B cell (primary cell): ENCODE data around the gene SSBP3. TPM values are rescaled to one million over a fixed set of nuclear protein-coding genes. Genes with fewer than 3 reads are reported as not detected.

Experiments
- ATAC-seq: fragments of 200-7000 bp; cut with Tn5 transposase; one replicate; pipeline ENCODE4 v1.10.0; 2021; ENCODE audit warnings: low read depth, mild to moderate bottlenecking, moderate number of reproducible peaks, moderate library complexity
- CTCF ChIA-PET: fragments of 350-600 bp; sonication (Branson Sonifier 250); formaldehyde crosslinking; loops from one replicate; lab custom pipeline; 2021; ENCODE audit warnings: antibody characterized with exemption, inconsistent platforms; lab: Charles Lee
- POLR2A ChIA-PET: fragments of 350-600 bp; sonication (Branson Sonifier 250); formaldehyde crosslinking; loops from one replicate; lab custom pipeline; 2021; ENCODE audit warnings: antibody characterized with exemption; lab: Charles Lee
- DNase-seq: peaks from one replicate; pipeline ENCODE4 v3.0.0; 2013
- H2AFZ ChIP-seq: 2 replicates; pipeline ENCODE4 v1.6.1; 2012; ENCODE audit warnings: mild to moderate bottlenecking, low read depth, low read length; ENCODE audit not compliant: insufficient read depth, poor library complexity, severe bottlenecking
- H3K27ac ChIP-seq, 2 donors: 1 replicate in 1 of 2; 2 replicates in 1 of 2; pipeline ENCODE4 v1.5.1; 2012 to 2013; ENCODE audit warnings: low read length in 2 of 2, mild to moderate bottlenecking in 2 of 2, moderate library complexity in 1 of 2
- H3K27me3 ChIP-seq, 4 experiments: fragments of 200-600 bp in 1 of 4; sonication (generic) in 1 of 4; replicated peaks in 1 of 4; 1 replicate in 2 of 4; 2 replicates in 2 of 4; pipeline versions ENCODE4 v1.6.1 to v1.7.0; 2013 to 2016; ENCODE audit warnings: low read length in 3 of 4, mild to moderate bottlenecking in 2 of 4, mixed read lengths in 1 of 4, moderate library complexity in 1 of 4; ENCODE audit not compliant: insufficient read depth in 4 of 4, control insufficient read depth in 3 of 4; ENCODE audit errors: control extremely low read depth in 1 of 4
- H3K36me3 ChIP-seq, 2 experiments: replicated peaks in 1 of 2; 1 replicate in 1 of 2; 2 replicates in 1 of 2; pipeline versions ENCODE4 v1.6.1 to v1.7.1; 2013; ENCODE audit warnings: low read length in 1 of 2; ENCODE audit not compliant: insufficient read depth in 2 of 2, control insufficient read depth in 1 of 2; ENCODE audit errors: control extremely low read depth in 1 of 2, extremely low read depth in 1 of 2
- H3K4me1 ChIP-seq, 2 donors: fragments of 200-600 bp in 1 of 2; sonication (generic) in 1 of 2; 1 replicate in 1 of 2; 2 replicates in 1 of 2; pipeline versions ENCODE4 v1.5.1 to v1.6.1; 2013 to 2017; ENCODE audit warnings: low read length in 2 of 2; ENCODE audit not compliant: control insufficient read depth in 2 of 2, insufficient read depth in 2 of 2
- H3K4me2 ChIP-seq: replicated peaks from 2 replicates; pipeline ENCODE3; 2012; ENCODE audit warnings: mild to moderate bottlenecking, low read depth, low read length; ENCODE audit not compliant: poor library complexity, severe bottlenecking
- H3K4me3 ChIP-seq, 5 experiments: fragments of 200-600 bp in 1 of 5; sonication (generic) in 1 of 5; 1 replicate in 3 of 5; 2 replicates in 2 of 5; pipeline versions ENCODE4 v1.5.1 to v1.7.0; 2011 to 2016; ENCODE audit warnings: low read length in 4 of 5, mild to moderate bottlenecking in 4 of 5, low read depth in 2 of 5, control low read depth in 1 of 5, moderate library complexity in 1 of 5; ENCODE audit not compliant: insufficient read depth in 1 of 5; ENCODE audit errors: control extremely low read depth in 1 of 5, extremely low read depth in 1 of 5
- H3K79me2 ChIP-seq: fragments of 200-600 bp; sonication (generic); one replicate; pipeline ENCODE4 v1.6.0; 2016; ENCODE audit warnings: low read length; ENCODE audit not compliant: control insufficient read depth, insufficient read depth
- H3K9ac ChIP-seq: fragments of 200-600 bp; sonication (generic); 2 replicates; pipeline ENCODE4 v1.6.1; 2017; ENCODE audit warnings: mild to moderate bottlenecking, low read length, moderate library complexity
- H3K9me3 ChIP-seq, 3 donors: one replicate each; pipeline versions ENCODE4 v1.6.1 to v1.7.1; 2013; ENCODE audit warnings: low read length in 2 of 3; ENCODE audit not compliant: control insufficient read depth in 2 of 3, insufficient read depth in 1 of 3; ENCODE audit errors: control extremely low read depth in 1 of 3
- H4K20me1 ChIP-seq: 2 replicates; pipeline ENCODE4 v1.6.0; 2012; ENCODE audit warnings: mild to moderate bottlenecking, low read length; ENCODE audit not compliant: insufficient read depth, control insufficient read depth, poor library complexity, severe bottlenecking
- H3K27ac Mint-ChIP-seq: one replicate; pipeline ENCODE4 v1.8.0; 2021; ENCODE audit warnings: mixed read lengths
- H3K27me3 Mint-ChIP-seq: one replicate; pipeline ENCODE4 v1.8.0; 2021; ENCODE audit warnings: mixed read lengths
- H3K4me1 Mint-ChIP-seq: one replicate; pipeline ENCODE4 v1.8.0; 2021; ENCODE audit warnings: mixed read lengths
- H3K4me3 Mint-ChIP-seq: one replicate; pipeline ENCODE4 v1.8.0; 2021; ENCODE audit warnings: mixed read lengths
- H3K9me3 Mint-ChIP-seq: one replicate; pipeline ENCODE4 v1.8.0; 2022; ENCODE audit warnings: mixed read lengths; ENCODE audit not compliant: insufficient read depth
- CTCF ChIP-seq: fragments of 200-600 bp; IDR thresholded peaks from one replicate; pipeline ENCODE4 v1.8.0; 2022; ENCODE audit warnings: antibody characterized with exemption, mild to moderate bottlenecking
- EZH2 ChIP-seq: IDR thresholded peaks from 2 replicates; pipeline ENCODE4 v1.6.1; 2012; ENCODE audit warnings: borderline replicate concordance, low read depth, mild to moderate bottlenecking, moderate library complexity, low read length; ENCODE audit not compliant: insufficient read depth, poor library complexity, severe bottlenecking
- WGBS: methylation state at CpG from one replicate; pipeline ENCODE4 v1.1.5; 2013; ENCODE audit warnings: missing lambda C conversion rate; ENCODE audit not compliant: insufficient coverage; 5-methylcytosine and 5-hydroxymethylcytosine counted together
- intact Hi-C: fragments of 100-400 bp; cut with micrococcal nuclease; formaldehyde crosslinking; loops from one replicate; pipeline ENCODE4 v1.10.0; 2022
- polyA plus RNA-seq: library from polyadenylated mRNA; depleted of rRNA; stranded (reverse); fragments of >200 nt; gene quantifications from 2 replicates; pipeline ENCODE4 v1.2.3, GENCODE V29; 2012
- total RNA-seq, 2 donors: library from RNA; stranded (reverse); fragments of 120-200 nt in 1 of 2; gene quantifications; 1 replicate in 1 of 2; 2 replicates in 1 of 2; pipeline versions ENCODE4 v1.2.3 to v1.2.4, GENCODE V29; 2013 to 2022

The SSBP3 gene
- total and polyA plus RNA-seq, 2 donors (not counting 1 experiment from before 2014, with no cell fraction given), result 16.9 to 30.7 TPM

GRCh38 chr1:54199151-54199764, 206.9 kb downstream of the SSBP3 start:
- peak overlapping the region; percentile 90 for H3K4me2 ChIP-seq
- peaks cover 41% of the 10 kb centered on the region for H3K79me2 ChIP-seq
- peaks cover 1 to 11% of the 10 kb centered on the region in 2 experiments for H3K36me3 ChIP-seq
- peaks cover 4% of the 10 kb centered on the region for H4K20me1 ChIP-seq
- peak; percentile 32 for DNase-seq
- peak overlapping the region; percentile 14 to 77 for H3K27ac ChIP-seq
- no peak for ATAC-seq
- peaks cover 18 to 21% of the 10 kb centered on the region in 2 donors for H3K4me1 ChIP-seq
- Mint-ChIP-seq H3K4me3 (peak overlapping the region; percentile 97), H3K4me1 (peaks cover 34% of the 10 kb centered on the region), H3K27ac (peak overlapping the region; percentile 88), H3K9me3 (no peaks in the 10 kb centered on the region), H3K27me3 (no peaks in the 10 kb centered on the region)
- H3K4me3 ChIP-seq, result peak overlapping the region; percentile 75 to 98 (median 88)
- intact Hi-C loops, result no loop called here
- peak overlapping the region; percentile 87 for H2AFZ ChIP-seq
- WGBS, result 4% methylated on average over 10 of the region's 17 CpGs
- ChIA-PET CTCF (interaction anchor here (0.6 to 2.5 kb wide), 8 partner anchors 7 to 290 kb away, joined by 3 to 10 read pairs (median 3); no protein-coding TSS in a partner anchor), POLR2A (interaction anchor here (0.6 to 2.0 kb wide), 2 partner anchors 142 to 254 kb away, joined by 4 read pairs; partner anchors contain the start of genes IFT25 and LRRC42)
- peak overlapping the region; percentile 82 for H3K9ac ChIP-seq
- no peaks in the 10 kb centered on the region for H3K9me3 ChIP-seq
- no peaks in the 10 kb centered on the region for H3K27me3 ChIP-seq
- TF ChIP-seq EZH2, result no peak
- no peak for TF ChIP-seq CTCF

- Histone ChIP-seq H3K27ac (no peak overlapping the region), H3K9ac (no peak overlapping the region), H3K4me1 (no peaks in the 10 kb centered on the region), H3K4me2 (no peak overlapping the region), H3K4me3 (no peak overlapping the region), H3K27me3 (no peaks in the 10 kb centered on the region), H2AFZ (no peak overlapping the region), H3K9me3 (no peaks in the 10 kb centered on the region), H3K36me3 (peaks cover 0 to 22% of the 10 kb centered on the region in 2 experiments), H4K20me1 (no peaks in the 10 kb centered on the region), H3K79me2 (no peaks in the 10 kb centered on the region)
- intact Hi-C loops, result no loop called here
- H3K27me3 Mint-ChIP-seq, result no peaks in the 10 kb centered on the region
- DNase-seq (no peak), ATAC-seq (no peak)
- no peaks in the 10 kb centered on the region for H3K4me1 Mint-ChIP-seq
- WGBS, result 94% methylated on average over 2 of the region's 5 CpGs
- TF ChIP-seq CTCF, result no peak
- no peak for TF ChIP-seq EZH2
- no peak overlapping the region for H3K4me3 Mint-ChIP-seq
- ChIA-PET CTCF (no interaction called here), POLR2A (no interaction called here)
- H3K9me3 Mint-ChIP-seq, result no peaks in the 10 kb centered on the region
- no peak overlapping the region for H3K27ac Mint-ChIP-seq
Observed at GRCh38 chr1:54193453-54193852, 212.7 kb downstream of the SSBP3 start.
